Endodermal cell (in vitro differentiated cells): Measurements from ENCODE around the gene RPTN. TPM values are rescaled to one million over a fixed set of nuclear protein-coding genes. Genes with fewer than 3 reads are reported as not detected.

Experiments
- DNase-seq: peaks from one replicate; pipeline ENCODE4 v3.0.0-alpha.2; 2017
- H3K27ac ChIP-seq: 2 replicates; pipeline ENCODE4 v1.5.1; 2013; ENCODE audit warnings: mild to moderate bottlenecking, low read depth, low read length, moderate library complexity
- H3K27me3 ChIP-seq: 2 replicates; pipeline ENCODE4 v1.6.1; 2013; ENCODE audit warnings: mild to moderate bottlenecking, low read length, moderate library complexity; ENCODE audit not compliant: insufficient read depth, control insufficient read depth, poor library complexity, severe bottlenecking
- H3K36me3 ChIP-seq: 2 replicates; pipeline ENCODE4 v1.7.0; 2013; ENCODE audit warnings: mild to moderate bottlenecking, low read length, moderate library complexity; ENCODE audit not compliant: control insufficient read depth, insufficient read depth
- H3K4me1 ChIP-seq: one replicate; pipeline ENCODE4 v1.7.0; 2013; ENCODE audit warnings: low read length; ENCODE audit not compliant: control insufficient read depth, insufficient read depth
- H3K4me3 ChIP-seq: 2 replicates; pipeline ENCODE4 v1.5.1; 2013; ENCODE audit warnings: mild to moderate bottlenecking, low read length, moderate library complexity
- H3K9ac ChIP-seq: 2 replicates; pipeline ENCODE4 v1.6.1; 2013; ENCODE audit warnings: mild to moderate bottlenecking, low read length, moderate library complexity; ENCODE audit not compliant: poor library complexity, severe bottlenecking; ENCODE audit errors: extremely low read depth
- H3K9me3 ChIP-seq: 2 replicates; pipeline ENCODE4 v1.6.1; 2013; ENCODE audit warnings: mild to moderate bottlenecking, low read length, moderate library complexity; ENCODE audit not compliant: control insufficient read depth
- H3K27ac Mint-ChIP-seq: 2 replicates; pipeline ENCODE4 v1.8.0; 2020; ENCODE audit warnings: mixed read lengths
- H3K27me3 Mint-ChIP-seq: 2 replicates; pipeline ENCODE4 v1.8.0; 2021; ENCODE audit warnings: mild to moderate bottlenecking, mixed read lengths; ENCODE audit not compliant: insufficient read depth
- H3K36me3 Mint-ChIP-seq: 2 replicates; pipeline ENCODE4 v1.8.0; 2020; ENCODE audit warnings: low read depth, mixed read lengths
- H3K4me1 Mint-ChIP-seq: 2 replicates; pipeline ENCODE4 v1.8.0; 2020; ENCODE audit warnings: mixed read lengths
- H3K4me3 Mint-ChIP-seq: 2 replicates; pipeline ENCODE4 v1.8.0; 2020; ENCODE audit warnings: mild to moderate bottlenecking, moderate library complexity, mixed read lengths
- H3K9me3 Mint-ChIP-seq: 2 replicates; pipeline ENCODE4 v1.8.0; 2020; ENCODE audit warnings: mild to moderate bottlenecking, mixed read lengths
- WGBS, 2 experiments: methylation state at CpG; one replicate each; pipeline versions ENCODE4 v1.1.5 to v1.1.7; 2013; ENCODE audit warnings: missing lambda C conversion rate in 2 of 2, mixed read lengths in 1 of 2; ENCODE audit not compliant: insufficient coverage in 1 of 2, insufficient read length in 1 of 2; 5-methylcytosine and 5-hydroxymethylcytosine counted together
- total RNA-seq, 2 donors: library from RNA; stranded (reverse); fragmentation: NEBNext Ultra II Directional in 1 of 2; extraction: Animal tissue kit (Norgen Biotek cat#: 25700) in 1 of 2; gene quantifications; 2 replicates in 1 of 2; 3 replicates in 1 of 2; pipeline ENCODE4 v1.2.1, GENCODE V29; 2021
- TF ChIP-seq, protein P1 (sequence below): fragments of 200-600 bp; sonication (generic); conservative IDR thresholded peaks from 2 replicates; pipeline ENCODE4 v1.5.0; 2021; ENCODE audit warnings: antibody characterized with exemption, mild to moderate bottlenecking

The RPTN gene
- total RNA-seq, 2 donors from 2014 or later = not detected

DNA sequence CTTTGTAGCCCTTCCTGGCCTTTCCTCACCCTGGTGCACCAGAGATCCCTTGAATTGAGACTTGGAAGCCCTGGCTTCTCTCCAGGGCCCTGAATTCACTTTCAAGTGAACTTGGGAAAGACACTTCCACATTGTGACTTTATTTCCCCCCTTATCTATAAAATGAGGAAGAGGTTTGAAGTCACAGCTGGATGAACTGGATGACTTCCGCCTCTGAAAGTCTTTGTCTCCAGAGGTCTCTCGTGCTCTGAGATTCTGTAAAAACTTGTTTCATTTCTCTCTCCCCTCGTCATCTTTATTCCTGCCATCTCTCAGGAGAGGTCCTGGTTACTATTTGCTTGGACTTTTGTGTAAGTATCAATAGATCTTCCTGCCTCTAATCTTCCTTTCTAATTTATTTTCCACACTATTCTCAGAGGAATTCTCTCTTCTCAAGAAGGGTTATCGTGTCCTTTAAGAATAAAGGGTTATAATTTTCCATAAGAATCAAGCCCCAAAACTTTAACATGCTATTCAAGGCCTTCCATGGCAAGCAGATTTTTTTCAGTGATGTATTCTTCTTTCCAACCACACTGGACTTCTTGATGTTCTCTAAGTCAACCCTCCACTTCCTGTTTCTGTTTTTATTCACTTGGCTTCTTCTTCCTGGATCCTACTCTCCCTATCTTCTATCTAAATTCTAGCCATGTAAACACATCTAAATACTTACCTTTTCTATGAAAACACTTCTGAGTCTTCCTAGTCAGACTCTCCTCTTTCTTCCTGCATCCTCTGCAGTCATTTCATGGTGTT lies 6.5 kb upstream of the RPTN start:
- Histone ChIP-seq H3K4me3 (no peak overlapping the region), H3K9ac (no peak overlapping the region), H3K4me1 (no peaks in the 10 kb centered on the region), H3K27ac (no peak overlapping the region), H3K9me3 (peaks cover 1% of the 10 kb centered on the region), H3K36me3 (no peaks in the 10 kb centered on the region), H3K27me3 (no peaks in the 10 kb centered on the region)
- TF ChIP-seq, protein P1, sequence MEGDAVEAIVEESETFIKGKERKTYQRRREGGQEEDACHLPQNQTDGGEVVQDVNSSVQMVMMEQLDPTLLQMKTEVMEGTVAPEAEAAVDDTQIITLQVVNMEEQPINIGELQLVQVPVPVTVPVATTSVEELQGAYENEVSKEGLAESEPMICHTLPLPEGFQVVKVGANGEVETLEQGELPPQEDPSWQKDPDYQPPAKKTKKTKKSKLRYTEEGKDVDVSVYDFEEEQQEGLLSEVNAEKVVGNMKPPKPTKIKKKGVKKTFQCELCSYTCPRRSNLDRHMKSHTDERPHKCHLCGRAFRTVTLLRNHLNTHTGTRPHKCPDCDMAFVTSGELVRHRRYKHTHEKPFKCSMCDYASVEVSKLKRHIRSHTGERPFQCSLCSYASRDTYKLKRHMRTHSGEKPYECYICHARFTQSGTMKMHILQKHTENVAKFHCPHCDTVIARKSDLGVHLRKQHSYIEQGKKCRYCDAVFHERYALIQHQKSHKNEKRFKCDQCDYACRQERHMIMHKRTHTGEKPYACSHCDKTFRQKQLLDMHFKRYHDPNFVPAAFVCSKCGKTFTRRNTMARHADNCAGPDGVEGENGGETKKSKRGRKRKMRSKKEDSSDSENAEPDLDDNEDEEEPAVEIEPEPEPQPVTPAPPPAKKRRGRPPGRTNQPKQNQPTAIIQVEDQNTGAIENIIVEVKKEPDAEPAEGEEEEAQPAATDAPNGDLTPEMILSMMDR = no peak
- DNase-seq = no peak
- Mint-ChIP-seq H3K4me3 (no peak overlapping the region), H3K4me1 (no peaks in the 10 kb centered on the region), H3K27ac (no peak overlapping the region), H3K27me3 (peaks cover 21% of the 10 kb centered on the region), H3K36me3 (no peaks in the 10 kb centered on the region), H3K9me3 (no peaks in the 10 kb centered on the region)
- WGBS, 2 experiments = 58 to 63% methylated on average over 3 to 4 of the region's 4 CpGs

DNA sequence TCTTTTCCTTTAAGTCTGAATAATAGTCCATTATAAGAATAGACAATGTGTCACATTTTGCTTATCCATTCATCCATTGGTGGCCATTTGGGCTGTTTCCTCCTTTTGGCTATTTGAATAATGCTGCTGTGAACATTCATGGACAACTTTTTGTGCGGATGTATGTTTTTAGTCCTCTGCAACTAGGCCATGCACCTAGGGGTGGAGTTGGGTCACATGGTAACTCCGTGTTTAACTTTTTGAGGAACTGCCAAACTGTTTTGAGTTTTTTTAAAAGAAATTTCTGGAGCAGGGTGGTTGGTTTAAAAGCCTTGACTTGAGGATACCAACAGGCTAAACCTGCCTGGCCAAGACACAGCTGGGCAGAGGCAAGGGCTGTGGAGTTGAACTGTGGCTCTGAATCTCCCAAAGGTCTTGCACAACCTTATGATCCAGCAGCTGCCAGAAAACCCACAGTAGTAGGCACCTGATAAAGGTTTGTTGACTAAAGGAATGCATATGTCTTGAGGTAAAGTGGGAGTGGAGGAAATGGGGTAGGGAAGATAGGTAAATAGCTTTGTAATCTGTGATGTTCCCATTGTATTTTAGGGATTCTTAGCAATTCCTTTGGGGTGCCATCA lies 5.6 kb upstream of the RPTN start:
- no peaks in the 10 kb centered on the region for H3K9me3 ChIP-seq
- no peak overlapping the region for H3K27ac Mint-ChIP-seq
- no peak for DNase-seq
- H3K36me3 Mint-ChIP-seq = no peaks in the 10 kb centered on the region
- H3K27me3 Mint-ChIP-seq = peaks cover 21% of the 10 kb centered on the region
- no peaks in the 10 kb centered on the region for H3K4me1 ChIP-seq
- H3K36me3 ChIP-seq = no peaks in the 10 kb centered on the region
- H3K27ac ChIP-seq = no peak overlapping the region
- no peaks in the 10 kb centered on the region for H3K27me3 ChIP-seq
- 37 to 80% methylated on average over 1 to 2 of the region's 2 CpGs for WGBS, 2 experiments
- H3K4me1 Mint-ChIP-seq = no peaks in the 10 kb centered on the region
- H3K9ac ChIP-seq = no peak overlapping the region
- no peak overlapping the region for H3K4me3 Mint-ChIP-seq
- no peaks in the 10 kb centered on the region for H3K9me3 Mint-ChIP-seq
- TF ChIP-seq, protein P1 = no peak
- H3K4me3 ChIP-seq = no peak overlapping the region

DNA sequence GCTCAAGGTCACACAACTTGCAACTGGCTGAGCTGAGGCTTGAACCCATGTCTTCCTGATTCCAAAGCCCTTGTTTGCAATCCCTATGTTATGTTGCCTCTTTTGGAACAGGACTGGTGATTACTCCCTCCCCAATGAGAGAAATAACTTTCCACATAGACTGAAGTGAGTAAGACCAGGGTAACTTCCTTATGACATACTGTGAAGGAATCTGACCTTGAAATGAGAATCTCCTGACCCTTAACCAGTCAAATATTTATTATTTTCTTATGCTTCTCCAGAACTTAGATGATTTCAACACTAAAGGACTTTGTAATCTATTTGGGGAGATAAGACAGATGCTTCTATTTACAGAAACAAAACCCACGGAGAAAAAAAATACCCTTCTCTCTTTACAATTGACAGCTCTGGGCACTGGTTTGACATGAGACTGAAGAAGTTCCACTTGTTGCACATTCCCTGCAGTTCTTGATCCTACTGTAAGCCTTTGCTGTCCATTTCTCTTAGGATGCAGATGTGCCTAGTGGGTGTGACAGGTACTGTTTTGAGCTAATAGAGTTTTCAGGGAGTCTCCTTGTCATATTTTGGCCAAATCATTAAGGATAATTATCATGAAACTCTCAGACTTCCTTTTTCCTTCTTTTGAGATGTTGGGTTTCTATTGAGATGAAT lies 3.9 kb upstream of the RPTN start:
- H3K4me3 ChIP-seq = no peak overlapping the region
- H3K9me3 Mint-ChIP-seq = no peaks in the 10 kb centered on the region
- no peak overlapping the region for H3K27ac ChIP-seq
- H3K4me1 ChIP-seq = no peaks in the 10 kb centered on the region
- TF ChIP-seq, protein P1 = no peak
- no peak overlapping the region for H3K27ac Mint-ChIP-seq
- H3K27me3 Mint-ChIP-seq = peaks cover 10% of the 10 kb centered on the region
- H3K36me3 ChIP-seq = no peaks in the 10 kb centered on the region
- no peaks in the 10 kb centered on the region for H3K36me3 Mint-ChIP-seq
- H3K27me3 ChIP-seq = no peaks in the 10 kb centered on the region
- no peak overlapping the region for H3K4me3 Mint-ChIP-seq
- 59% methylated on average over 1 of the region's 1 CpG; no CpG with 5 or more reads in 1 of the 2 experiments for WGBS, 2 experiments
- H3K4me1 Mint-ChIP-seq = no peaks in the 10 kb centered on the region
- DNase-seq = no peak
- peaks cover 12% of the 10 kb centered on the region for H3K9me3 ChIP-seq
- H3K9ac ChIP-seq = no peak overlapping the region
